Memory B cell (primary cell): ENCODE measurements around the gene NLN.
"Not testable (repeated sequence)": the region's sequence is repeated elsewhere in the genome, so short reads cannot be mapped to it uniquely, and the experiment has no call there.

Source experiments
- ATAC-seq: fragments of 150-1000 bp; cut with Tn5 transposase; 2 replicates; pipeline ENCODE4 v1.10.0; 2021; ENCODE audit warnings: low read depth, mild to moderate bottlenecking, moderate library complexity
- DNase-seq, 2 donors: peaks; one replicate each; pipeline ENCODE4 v3.0.0; 2022; ENCODE audit warnings: low spot score in 2 of 2
- H3K27ac Mint-ChIP-seq: one replicate; pipeline ENCODE4 v1.8.0; 2022; ENCODE audit warnings: mild to moderate bottlenecking, moderate library complexity, mixed read lengths
- H3K27me3 Mint-ChIP-seq: one replicate; pipeline ENCODE4 v1.8.0; 2022; ENCODE audit warnings: mixed read lengths
- H3K36me3 Mint-ChIP-seq: one replicate; pipeline ENCODE4 v1.8.0; 2022; ENCODE audit warnings: mild to moderate bottlenecking, mixed read lengths
- H3K4me1 Mint-ChIP-seq: one replicate; pipeline ENCODE4 v1.8.0; 2022; ENCODE audit warnings: mixed read lengths
- H3K4me3 Mint-ChIP-seq: one replicate; pipeline ENCODE4 v1.8.0; 2022; ENCODE audit warnings: mild to moderate bottlenecking, moderate library complexity, mixed read lengths
- H3K9me3 Mint-ChIP-seq: one replicate; pipeline ENCODE4 v1.8.0; 2022; ENCODE audit warnings: mixed read lengths

Gene NLN

GRCh38 chr5:65721720-65722574 is at the start of gene NLN, which contains the start of gene SGTB:
Gene NLN (plus strand): TSS chr5:65722205. CDS start chr5:65722374, 169 bp downstream.
Gene SGTB (minus strand): TSS chr5:65722109. CDS start chr5:65720807, 1,302 bp downstream.
- peak within 1 kb of the TSS; percentile 99 for H3K4me3 Mint-ChIP-seq
- H3K27ac Mint-ChIP-seq, result peak within 1 kb of the TSS; percentile 71
- H3K36me3 Mint-ChIP-seq, result no peaks in the 10 kb centered on the region
- H3K27me3 Mint-ChIP-seq, result no peaks in the 10 kb centered on the region
- ATAC-seq, result peak; percentile 94
- DNase-seq, result peak; percentile 81 to 84
- H3K4me1 Mint-ChIP-seq, result peaks cover 9% of the 10 kb centered on the region
- H3K9me3 Mint-ChIP-seq, result no peaks in the 10 kb centered on the region

- Mint-ChIP-seq H3K27ac (no peak overlapping the region), H3K36me3 (peaks cover 22% of the 10 kb centered on the region), H3K27me3 (no peaks in the 10 kb centered on the region), H3K9me3 (no peaks in the 10 kb centered on the region), H3K4me3 (no peak overlapping the region), H3K4me1 (no peaks in the 10 kb centered on the region)
- no peak for ATAC-seq
- DNase-seq, result no peak
These were observed 49.2 kb upstream of the NLN start for GRCh38 chr5:65672796-65673195.

DNA sequence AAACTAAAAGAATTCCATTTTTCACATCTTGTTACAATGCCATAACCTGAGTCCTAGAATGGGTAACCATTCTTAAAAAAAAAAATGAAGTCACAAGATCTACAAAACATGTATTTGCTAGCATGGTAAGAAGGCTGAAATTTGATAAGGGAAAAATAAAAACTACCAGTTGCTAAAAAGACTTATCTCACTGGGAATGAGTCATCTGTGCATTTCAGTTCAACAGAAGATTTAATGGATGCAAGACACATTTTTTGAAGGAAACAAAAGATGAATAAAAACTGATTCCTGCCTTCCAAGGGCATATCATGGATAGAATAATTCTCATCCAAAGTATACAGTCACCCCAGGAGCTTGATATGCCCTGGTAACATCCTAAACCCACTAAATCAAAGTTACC is 47.3 kb upstream of the NLN start:
- Mint-ChIP-seq H3K9me3 (no peaks in the 10 kb centered on the region), H3K4me3 (no peak overlapping the region), H3K36me3 (peaks cover 32% of the 10 kb centered on the region), H3K4me1 (no peaks in the 10 kb centered on the region), H3K27ac (no peak overlapping the region), H3K27me3 (no peaks in the 10 kb centered on the region)
- ATAC-seq (no peak), DNase-seq (no peak)

DNA sequence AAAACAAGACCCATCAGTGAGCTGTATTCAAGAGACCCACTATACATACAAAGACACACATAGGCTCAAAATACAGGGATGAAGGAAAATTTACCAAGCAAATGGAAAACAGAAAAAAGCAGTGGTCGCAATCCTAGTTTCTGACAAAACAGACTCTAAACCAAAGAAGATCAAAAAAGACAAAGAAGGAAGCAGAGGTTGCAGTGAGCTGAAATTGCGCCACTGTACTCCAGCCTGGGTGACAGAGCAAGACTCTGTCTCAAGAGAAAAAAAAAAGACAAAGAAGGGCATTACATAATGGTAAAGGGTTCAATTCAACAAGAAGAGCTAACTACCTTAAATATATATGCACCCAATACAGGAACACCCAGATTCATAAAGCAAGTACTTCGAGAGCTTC is 45.9 kb upstream of the NLN start:
- ATAC-seq, H3K27me3 Mint-ChIP-seq, H3K4me1 Mint-ChIP-seq, DNase-seq, H3K9me3 Mint-ChIP-seq, H3K27ac Mint-ChIP-seq, H3K4me3 Mint-ChIP-seq: not testable (repeated sequence)
- H3K36me3 Mint-ChIP-seq, result peaks cover 35% of the 10 kb centered on the region

GRCh38 chr5:65682148-65682547 is 39.9 kb upstream of the NLN start:
- H3K4me1 Mint-ChIP-seq, result peaks cover 2% of the 10 kb centered on the region
- no peaks in the 10 kb centered on the region for H3K9me3 Mint-ChIP-seq
- H3K27me3 Mint-ChIP-seq, result no peaks in the 10 kb centered on the region
- no peak overlapping the region for H3K27ac Mint-ChIP-seq
- H3K4me3 Mint-ChIP-seq, result no peak overlapping the region
- peaks cover 44% of the 10 kb centered on the region for H3K36me3 Mint-ChIP-seq
- no peak for ATAC-seq
- no peak for DNase-seq

- H3K27ac Mint-ChIP-seq, result peak overlapping the region; percentile 39
- H3K4me1 Mint-ChIP-seq, result peaks cover 3% of the 10 kb centered on the region
- H3K36me3 Mint-ChIP-seq, result peaks cover 19% of the 10 kb centered on the region
- no peak for ATAC-seq
- H3K27me3 Mint-ChIP-seq, result no peaks in the 10 kb centered on the region
- no peak for DNase-seq
- H3K9me3 Mint-ChIP-seq, result peaks cover 2% of the 10 kb centered on the region
- no peak overlapping the region for H3K4me3 Mint-ChIP-seq
These were observed 28.9 kb upstream of the NLN start for GRCh38 chr5:65693121-65693520.

DNA sequence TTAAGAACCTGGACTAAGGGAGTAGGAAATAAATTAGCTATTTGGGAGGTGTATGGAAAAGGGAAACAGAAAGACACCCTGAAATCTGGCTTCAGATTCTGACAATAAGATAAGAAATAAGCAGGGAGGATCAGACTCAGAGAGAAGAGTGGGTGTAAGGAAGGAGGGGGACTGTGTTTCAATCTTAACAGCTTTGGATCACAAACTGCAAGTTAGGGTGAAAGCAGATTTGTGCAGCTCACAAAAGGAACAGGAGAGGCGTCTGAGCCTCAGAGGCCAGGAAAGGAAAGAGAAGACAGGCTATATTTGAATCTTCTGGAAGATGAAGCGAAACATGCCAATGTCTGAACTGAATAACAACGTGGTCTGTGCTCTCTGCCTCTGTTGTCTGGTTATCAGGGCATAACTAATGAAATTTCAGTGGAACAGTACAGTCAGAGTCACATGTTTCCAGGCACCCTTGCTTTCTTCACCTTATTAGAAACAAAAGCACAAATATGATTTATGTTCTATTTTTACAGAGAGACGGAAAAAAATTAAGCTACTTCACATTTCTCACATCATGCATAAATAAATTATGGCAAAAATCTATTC is 26.7 kb upstream of the NLN start:
- Mint-ChIP-seq H3K4me3 (no peak overlapping the region), H3K9me3 (peaks cover 5% of the 10 kb centered on the region), H3K36me3 (peaks cover 28% of the 10 kb centered on the region), H3K4me1 (peaks cover 7% of the 10 kb centered on the region), H3K27ac (no peak overlapping the region), H3K27me3 (no peaks in the 10 kb centered on the region)
- DNase-seq (no peak), ATAC-seq (no peak)

- ATAC-seq (no peak), DNase-seq (no peak)
- peaks cover 5% of the 10 kb centered on the region for H3K9me3 Mint-ChIP-seq
- peaks cover 7% of the 10 kb centered on the region for H3K4me1 Mint-ChIP-seq
- no peaks in the 10 kb centered on the region for H3K27me3 Mint-ChIP-seq
- H3K36me3 Mint-ChIP-seq, result peaks cover 23% of the 10 kb centered on the region
- H3K4me3 Mint-ChIP-seq, result no peak overlapping the region
- no peak overlapping the region for H3K27ac Mint-ChIP-seq
These were observed 26.1 kb upstream of the NLN start for GRCh38 chr5:65695896-65696295.

DNA sequence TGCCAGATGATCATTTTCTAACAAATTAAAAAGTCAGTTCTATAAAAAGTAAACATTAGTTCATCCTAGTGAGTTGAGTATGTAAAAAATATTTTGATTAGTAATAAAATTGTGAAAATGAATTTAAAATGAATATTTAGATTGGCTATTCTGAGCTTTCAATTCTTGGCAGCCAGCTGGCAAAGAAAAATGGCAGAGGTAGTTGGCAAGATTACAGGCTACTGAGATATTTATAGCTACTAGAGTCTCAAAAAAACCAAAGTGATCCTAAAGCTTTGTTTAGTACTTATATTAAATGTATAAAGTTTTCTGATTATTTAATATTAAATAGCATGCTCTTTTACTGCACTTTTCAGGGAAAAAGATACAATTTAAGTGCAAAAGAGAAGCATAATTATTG is 25.1 kb upstream of the NLN start:
- Mint-ChIP-seq H3K4me3 (no peak overlapping the region), H3K36me3 (peaks cover 22% of the 10 kb centered on the region), H3K27me3 (no peaks in the 10 kb centered on the region), H3K27ac (no peak overlapping the region), H3K4me1 (peaks cover 7% of the 10 kb centered on the region), H3K9me3 (peaks cover 5% of the 10 kb centered on the region)
- ATAC-seq, result no peak
- no peak for DNase-seq

DNA sequence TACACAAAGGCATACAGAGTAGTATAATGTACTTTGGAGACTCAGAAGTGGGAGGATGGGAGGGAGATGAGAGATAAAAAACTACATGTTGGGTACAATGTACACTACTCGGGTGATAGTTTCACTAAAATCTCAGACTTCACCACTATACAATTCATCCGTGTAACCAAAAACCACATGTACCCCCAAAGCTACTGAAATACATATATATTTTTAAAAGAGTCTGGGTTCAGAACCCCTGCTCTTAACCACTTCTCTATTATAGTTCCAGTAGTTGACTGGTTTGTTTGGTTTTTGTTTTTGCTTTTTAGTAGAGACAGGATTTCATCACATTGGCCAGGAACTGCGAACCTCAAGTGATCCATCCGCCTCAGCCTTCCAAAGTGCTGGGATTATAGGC is 22.7 kb upstream of the NLN start:
- no peak overlapping the region for H3K27ac Mint-ChIP-seq
- H3K4me1 Mint-ChIP-seq, result peaks cover 4% of the 10 kb centered on the region
- no peaks in the 10 kb centered on the region for H3K27me3 Mint-ChIP-seq
- no peak for DNase-seq
- no peak for ATAC-seq
- H3K4me3 Mint-ChIP-seq, result no peak overlapping the region
- peaks cover 15% of the 10 kb centered on the region for H3K36me3 Mint-ChIP-seq
- peaks cover 3% of the 10 kb centered on the region for H3K9me3 Mint-ChIP-seq

DNA sequence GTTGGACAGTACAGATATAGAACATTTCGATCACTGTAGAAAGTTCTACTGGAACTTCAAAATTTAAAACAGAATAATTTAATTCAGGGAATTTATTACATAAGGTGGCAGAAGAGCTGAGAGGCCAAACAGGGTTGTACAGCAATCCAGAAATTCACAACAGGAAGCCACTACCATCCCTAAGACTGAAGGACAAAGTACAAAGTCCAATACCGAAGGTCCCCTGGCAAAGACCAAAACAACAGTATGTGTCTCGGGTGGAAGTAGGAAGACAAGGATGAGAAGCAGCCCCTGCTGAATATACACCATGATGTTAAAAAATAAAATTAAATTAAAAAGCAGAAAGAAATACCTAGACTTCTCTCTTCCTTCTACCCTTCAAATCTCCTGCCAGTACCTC is 20.0 kb upstream of the NLN start:
- Mint-ChIP-seq H3K9me3 (peaks cover 3% of the 10 kb centered on the region), H3K27me3 (no peaks in the 10 kb centered on the region), H3K27ac (no peak overlapping the region), H3K36me3 (peaks cover 17% of the 10 kb centered on the region), H3K4me1 (peaks cover 4% of the 10 kb centered on the region), H3K4me3 (no peak overlapping the region)
- DNase-seq, result no peak
- ATAC-seq, result no peak

- ATAC-seq (no peak), DNase-seq (no peak)
- Mint-ChIP-seq H3K27me3 (no peaks in the 10 kb centered on the region), H3K9me3 (no peaks in the 10 kb centered on the region), H3K4me3 (no peak overlapping the region), H3K27ac (peak overlapping the region; percentile 68), H3K4me1 (no peaks in the 10 kb centered on the region), H3K36me3 (peaks cover 7% of the 10 kb centered on the region)
These were observed 17.3 kb upstream of the NLN start for GRCh38 chr5:65704621-65705239.

DNA sequence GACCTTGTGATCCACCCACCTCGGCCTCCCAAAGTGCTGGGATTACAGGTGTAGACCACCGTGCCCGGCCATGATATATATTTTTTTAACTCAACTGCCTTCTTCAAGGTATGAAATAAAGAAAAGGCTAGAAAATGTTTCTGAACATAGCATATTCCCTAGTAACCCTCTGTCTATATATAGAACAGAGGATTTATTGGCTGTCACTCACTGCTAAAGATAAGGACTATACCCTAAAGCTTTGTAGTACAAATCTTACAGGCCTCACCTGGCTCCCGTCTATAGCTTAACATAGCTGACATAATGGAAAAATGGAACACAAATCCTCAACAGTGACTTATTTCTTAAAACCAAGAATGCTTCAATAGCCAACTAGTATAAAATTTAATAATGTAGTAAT is 14.3 kb upstream of the NLN start:
- Mint-ChIP-seq H3K27ac (no peak overlapping the region), H3K27me3 (no peaks in the 10 kb centered on the region), H3K36me3 (peaks cover 5% of the 10 kb centered on the region), H3K4me1 (no peaks in the 10 kb centered on the region), H3K9me3 (no peaks in the 10 kb centered on the region), H3K4me3 (no peak overlapping the region)
- no peak for ATAC-seq
- DNase-seq, result no peak

DNA sequence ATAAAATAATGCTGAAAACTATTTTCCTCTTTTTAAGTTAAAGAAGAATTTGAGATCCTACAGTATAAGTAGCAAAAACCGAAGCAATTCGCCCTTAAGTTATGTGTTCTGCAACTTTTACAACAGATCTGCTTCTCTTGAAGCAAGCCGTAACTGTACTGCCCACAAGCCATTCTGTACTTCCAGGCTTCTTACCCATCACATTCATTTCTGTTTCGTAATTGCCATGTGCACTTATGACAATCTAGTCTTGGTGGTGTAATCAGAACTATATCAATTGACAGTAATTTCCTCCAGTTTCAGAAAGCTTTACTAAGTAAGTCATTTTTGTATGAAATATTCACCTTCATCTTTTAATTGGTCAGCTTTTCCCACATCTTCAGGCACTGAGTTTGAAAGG is 13.9 kb upstream of the NLN start:
- Mint-ChIP-seq H3K27me3 (no peaks in the 10 kb centered on the region), H3K9me3 (no peaks in the 10 kb centered on the region), H3K27ac (no peak overlapping the region), H3K4me1 (no peaks in the 10 kb centered on the region), H3K36me3 (peaks cover 6% of the 10 kb centered on the region), H3K4me3 (no peak overlapping the region)
- no peak for DNase-seq
- no peak for ATAC-seq
